Astrocyte (in vitro differentiated cells and primary cell): ENCODE measurements around the gene STRN. TPM values are rescaled to one million over a fixed set of nuclear protein-coding genes. Genes with fewer than 3 reads are reported as not detected.

ENCODE experiments used
- DNase-seq: peaks from one replicate; pipeline ENCODE4 v3.0.0-alpha.2; 2010; ENCODE audit warnings: low read depth
- FAIRE-seq: peaks from 2 replicates; lab custom pipeline; 2011; peaks lifted over from hg19 to GRCh38; lab: Jason Lieb, UNC
- H2AFZ ChIP-seq: 2 replicates; pipeline ENCODE4 v1.6.0; 2012; ENCODE audit warnings: low read depth, low read length, inconsistent platforms
- H3K27ac ChIP-seq: 2 replicates; pipeline ENCODE4 v1.5.1; 2011; ENCODE audit warnings: low read depth, low read length, inconsistent platforms
- H3K27me3 ChIP-seq: 2 replicates; pipeline ENCODE4 v1.6.0; 2011; ENCODE audit warnings: low read length, inconsistent platforms; ENCODE audit not compliant: insufficient read depth
- H3K36me3 ChIP-seq: 2 replicates; pipeline ENCODE4 v1.5.1; 2011; ENCODE audit warnings: low read length, inconsistent platforms; ENCODE audit not compliant: insufficient read depth
- H3K4me1 ChIP-seq: 2 replicates; pipeline ENCODE4 v1.5.1; 2011; ENCODE audit warnings: low read length, inconsistent platforms; ENCODE audit not compliant: insufficient read depth
- H3K4me2 ChIP-seq: 2 replicates; pipeline ENCODE4 v1.6.0; 2012; ENCODE audit warnings: low read length, inconsistent platforms
- H3K4me3 ChIP-seq: 2 replicates; pipeline ENCODE4 v1.5.1; 2011; ENCODE audit warnings: low read depth, mild to moderate bottlenecking, low read length, inconsistent platforms; ENCODE audit not compliant: insufficient read depth
- H3K79me2 ChIP-seq: 2 replicates; pipeline ENCODE4 v1.6.0; 2012; ENCODE audit warnings: mild to moderate bottlenecking, low read length, inconsistent platforms; ENCODE audit not compliant: insufficient read depth
- H3K9ac ChIP-seq: 2 replicates; pipeline ENCODE4 v1.6.0; 2012; ENCODE audit warnings: mild to moderate bottlenecking, low read length, inconsistent platforms
- H3K9me3 ChIP-seq: 2 replicates; pipeline ENCODE4 v1.5.1; 2012; ENCODE audit warnings: low read depth, mild to moderate bottlenecking, low read length, inconsistent platforms; ENCODE audit not compliant: insufficient read depth
- H4K20me1 ChIP-seq: 2 replicates; pipeline ENCODE4 v1.6.0; 2012; ENCODE audit warnings: low read length, inconsistent platforms; ENCODE audit not compliant: insufficient read depth
- H3K27ac Mint-ChIP-seq: one replicate; pipeline ENCODE4 v1.8.0; 2021; ENCODE audit warnings: mild to moderate bottlenecking, mixed read lengths; ENCODE audit not compliant: unreplicated experiment
- H3K27me3 Mint-ChIP-seq: one replicate; pipeline ENCODE4 v1.8.0; 2021; ENCODE audit warnings: low read depth, mixed read lengths; ENCODE audit not compliant: unreplicated experiment
- H3K36me3 Mint-ChIP-seq: one replicate; pipeline ENCODE4 v1.8.0; 2021; ENCODE audit warnings: low read depth, mixed read lengths; ENCODE audit not compliant: unreplicated experiment
- H3K4me1 Mint-ChIP-seq: one replicate; pipeline ENCODE4 v1.8.0; 2021; ENCODE audit warnings: low read depth, mixed read lengths; ENCODE audit not compliant: unreplicated experiment
- H3K4me3 Mint-ChIP-seq: one replicate; pipeline ENCODE4 v1.8.0; 2021; ENCODE audit warnings: mild to moderate bottlenecking, moderate library complexity, mixed read lengths; ENCODE audit not compliant: unreplicated experiment
- H3K9me3 Mint-ChIP-seq: one replicate; pipeline ENCODE4 v1.8.0; 2021; ENCODE audit warnings: mild to moderate bottlenecking, mixed read lengths; ENCODE audit not compliant: unreplicated experiment
- CTCF ChIP-seq: IDR thresholded peaks from 2 replicates; pipeline ENCODE4 v1.5.1; 2011; ENCODE audit warnings: low read depth, mild to moderate bottlenecking, inconsistent platforms, low read length, moderate library complexity; ENCODE audit not compliant: insufficient read depth
- EZH2 ChIP-seq: IDR thresholded peaks from 2 replicates; pipeline ENCODE4 v1.6.1; 2012; ENCODE audit warnings: mild to moderate bottlenecking, low read length, inconsistent platforms; ENCODE audit not compliant: insufficient read depth
- total RNA-seq: library from RNA; stranded (reverse); gene quantifications from 2 replicates; pipeline ENCODE4 v1.2.1, GENCODE V29; 2021

The STRN gene
- total RNA-seq, 1 donor from 2014 or later = 25.6 TPM

- Histone ChIP-seq H4K20me1 (no peaks in the 10 kb centered on the region), H3K9ac (no peak overlapping the region), H3K4me3 (no peak overlapping the region), H3K4me1 (no peaks in the 10 kb centered on the region), H3K9me3 (no peaks in the 10 kb centered on the region), H3K79me2 (no peaks in the 10 kb centered on the region), H3K27ac (no peak overlapping the region), H3K4me2 (no peak overlapping the region), H2AFZ (no peak overlapping the region), H3K27me3 (peaks cover 4% of the 10 kb centered on the region), H3K36me3 (no peaks in the 10 kb centered on the region)
- Mint-ChIP-seq H3K4me3 (no peak overlapping the region), H3K9me3 (peaks cover 2% of the 10 kb centered on the region), H3K27me3 (no peaks in the 10 kb centered on the region), H3K27ac (no peak overlapping the region), H3K4me1 (peaks cover 2% of the 10 kb centered on the region), H3K36me3 (no peaks in the 10 kb centered on the region)
- no peak for FAIRE-seq
- TF ChIP-seq CTCF (no peak), EZH2 (no peak)
- DNase-seq = no peak
Measured at GRCh38 chr2:36824273-36824672, 142.1 kb downstream of the STRN start.

- H3K27ac Mint-ChIP-seq = no peak overlapping the region
- H3K79me2 ChIP-seq = no peaks in the 10 kb centered on the region
- H2AFZ ChIP-seq = no peak overlapping the region
- no peak for TF ChIP-seq EZH2
- no peak for TF ChIP-seq CTCF
- no peaks in the 10 kb centered on the region for H3K36me3 ChIP-seq
- no peak overlapping the region for H3K4me3 ChIP-seq
- no peak overlapping the region for H3K9ac ChIP-seq
- FAIRE-seq (no peak), DNase-seq (no peak)
- no peak overlapping the region for H3K27ac ChIP-seq
- peaks cover 2% of the 10 kb centered on the region for H3K4me1 Mint-ChIP-seq
- no peaks in the 10 kb centered on the region for H3K9me3 ChIP-seq
- no peak overlapping the region for H3K4me3 Mint-ChIP-seq
- H4K20me1 ChIP-seq = no peaks in the 10 kb centered on the region
- peaks cover 2% of the 10 kb centered on the region for H3K9me3 Mint-ChIP-seq
- H3K27me3 ChIP-seq = peaks cover 4% of the 10 kb centered on the region
- no peaks in the 10 kb centered on the region for H3K4me1 ChIP-seq
- no peaks in the 10 kb centered on the region for H3K36me3 Mint-ChIP-seq
- H3K27me3 Mint-ChIP-seq = no peaks in the 10 kb centered on the region
- no peak overlapping the region for H3K4me2 ChIP-seq
Measured at GRCh38 chr2:36823862-36824261, 142.5 kb downstream of the STRN start.

- H3K27ac ChIP-seq = no peak overlapping the region
- H3K9me3 ChIP-seq = no peaks in the 10 kb centered on the region
- H3K4me1 ChIP-seq = no peaks in the 10 kb centered on the region
- H3K4me3 ChIP-seq = no peak overlapping the region
- no peak for DNase-seq
- H2AFZ ChIP-seq = no peak overlapping the region
- H3K27me3 ChIP-seq = peaks cover 4% of the 10 kb centered on the region
- no peak for FAIRE-seq
- no peak overlapping the region for H3K4me2 ChIP-seq
- Mint-ChIP-seq H3K27ac (no peak overlapping the region), H3K27me3 (peaks cover 3% of the 10 kb centered on the region), H3K9me3 (peaks cover 2% of the 10 kb centered on the region), H3K4me3 (no peak overlapping the region), H3K36me3 (no peaks in the 10 kb centered on the region), H3K4me1 (no peaks in the 10 kb centered on the region)
- H3K79me2 ChIP-seq = no peaks in the 10 kb centered on the region
- TF ChIP-seq EZH2 = no peak
- no peak for TF ChIP-seq CTCF
- H3K9ac ChIP-seq = no peak overlapping the region
- no peaks in the 10 kb centered on the region for H4K20me1 ChIP-seq
- H3K36me3 ChIP-seq = no peaks in the 10 kb centered on the region
Measured at GRCh38 chr2:36820942-36821605, 145.3 kb downstream of the STRN start.
